WTC11 (cell line): ENCODE measurements around the gene SDHC.

ENCODE experiments used
- ATF3 ChIP-seq: sonication (generic); formaldehyde crosslinking; conservative IDR thresholded peaks from 2 replicates; pipeline ENCODE4 v1.8.1; 2022; ENCODE audit warnings: mild to moderate bottlenecking, missing genetic modification reagents
- CTCF ChIP-seq: fragments of 200-600 bp; IDR thresholded peaks from 2 replicates; pipeline ENCODE4 v1.8.0; 2022; ENCODE audit warnings: antibody characterized with exemption
- EMX1 ChIP-seq: fragments of 250-450 bp; sonication (Bioruptor Pico); IDR thresholded peaks from 2 replicates; pipeline ENCODE4 v1.8.0; 2021; ENCODE audit warnings: mild to moderate bottlenecking
- FOXP1 ChIP-seq: sonication (generic); formaldehyde crosslinking; IDR thresholded peaks from 2 replicates; pipeline ENCODE4 v1.8.0; 2022; ENCODE audit warnings: missing genetic modification reagents, mild to moderate bottlenecking, moderate library complexity, borderline replicate concordance
- GABPB1 ChIP-seq: sonication (generic); formaldehyde crosslinking; IDR thresholded peaks from 2 replicates; pipeline ENCODE4 v1.8.1; 2023; ENCODE audit warnings: mild to moderate bottlenecking, missing genetic modification reagents
- JUN ChIP-seq: sonication (generic); formaldehyde crosslinking; IDR thresholded peaks from 2 replicates; pipeline ENCODE4 v1.8.0; 2023; ENCODE audit warnings: mild to moderate bottlenecking, missing genetic modification reagents
- MLX ChIP-seq: sonication (generic); formaldehyde crosslinking; IDR thresholded peaks from 2 replicates; pipeline ENCODE4 v1.8.1; 2023; ENCODE audit warnings: mild to moderate bottlenecking, missing genetic modification reagents, moderate library complexity
- MYBL2 ChIP-seq: sonication (generic); formaldehyde crosslinking; IDR thresholded peaks from 2 replicates; pipeline ENCODE4 v1.8.1; 2023; ENCODE audit warnings: mild to moderate bottlenecking, moderate library complexity, missing genetic modification reagents
- NFE2L1 ChIP-seq: sonication (generic); formaldehyde crosslinking; IDR thresholded peaks from 2 replicates; pipeline ENCODE4 v1.8.1; 2023; ENCODE audit warnings: missing genetic modification reagents
- NFYB ChIP-seq: sonication (generic); formaldehyde crosslinking; conservative IDR thresholded peaks from 2 replicates; pipeline ENCODE4 v1.8.0; 2022; ENCODE audit warnings: low read depth, missing genetic modification reagents
- PREB ChIP-seq: sonication (generic); formaldehyde crosslinking; IDR thresholded peaks from 2 replicates; pipeline ENCODE4 v1.8.1; 2022; ENCODE audit warnings: mild to moderate bottlenecking, missing genetic modification reagents, moderate library complexity, borderline replicate concordance
- SP1 ChIP-seq: sonication (generic); formaldehyde crosslinking; conservative IDR thresholded peaks from 2 replicates; pipeline ENCODE4 v1.8.1; 2022; ENCODE audit warnings: missing genetic modification reagents
- USF1 ChIP-seq: sonication (generic); formaldehyde crosslinking; IDR thresholded peaks from 2 replicates; pipeline ENCODE4 v1.8.0; 2022; ENCODE audit warnings: mild to moderate bottlenecking, missing genetic modification reagents
- ZNF317 ChIP-seq: sonication (generic); formaldehyde crosslinking; IDR thresholded peaks from 2 replicates; pipeline ENCODE4 v1.8.1; 2023; ENCODE audit warnings: low read depth, mild to moderate bottlenecking, moderate library complexity, missing genetic modification reagents, borderline replicate concordance

GRCh38 chr1:161287482-161288054, 26.6 kb upstream of the SDHC start:
- TF ChIP-seq CTCF (no peak), ZNF317 (CRISPR knock-in tag) (no peak), PREB (CRISPR knock-in tag) (no peak), FOXP1 (CRISPR knock-in tag) (no peak), JUN (CRISPR knock-in tag) (no peak), ATF3 (CRISPR knock-in tag) (no peak), MYBL2 (no peak), NFYB (no peak), GABPB1 (CRISPR knock-in tag) (no peak), SP1 (no peak), USF1 (CRISPR knock-in tag) (no peak), NFE2L1 (no peak), MLX (CRISPR knock-in tag) (no peak), EMX1 (CRISPR knock-in tag) (no peak)
